Stimulated activated CD8-positive, alpha-beta memory T cell treated with anti-CD3 and anti-CD28 coated beads, Interleukin-15, amount 100 ng/mL, for 1 hour (primary cell): ENCODE data around the gene RUBCNL.
"Not testable (repeated sequence)": the region's sequence is repeated elsewhere in the genome, so short reads cannot be mapped to it uniquely, and the experiment has no call there.

Source experiments
- DNase-seq: peaks from one replicate; pipeline ENCODE4 v3.0.0-alpha.2; 2020; ENCODE audit warnings: low read depth

Gene RUBCNL

GRCh38 chr13:46373623-46374022 lies 13.4 kb downstream of the RUBCNL start:
- DNase-seq, result no peak

GRCh38 chr13:46372938-46373337 lies 14.1 kb downstream of the RUBCNL start:
- not testable (repeated sequence) for DNase-seq

- no peak for DNase-seq
Observed at GRCh38 chr13:46372071-46372470, 15.0 kb downstream of the RUBCNL start.

GRCh38 chr13:46369506-46370277 lies 17.4 kb downstream of the RUBCNL start:
- no peak for DNase-seq

GRCh38 chr13:46367617-46368327 lies 19.3 kb downstream of the RUBCNL start:
- DNase-seq, result no peak

- no peak for DNase-seq
Observed at GRCh38 chr13:46361276-46361934, 25.6 kb downstream of the RUBCNL start.

GRCh38 chr13:46360604-46361003 lies 26.4 kb downstream of the RUBCNL start:
- DNase-seq, result no peak

GRCh38 chr13:46359714-46360113 lies 27.3 kb downstream of the RUBCNL start:
- DNase-seq, result no peak

- DNase-seq, result no peak
Observed at GRCh38 chr13:46355901-46356590, 31.0 kb downstream of the RUBCNL start.

- no peak for DNase-seq
Observed at GRCh38 chr13:46355088-46355468, 32.0 kb downstream of the RUBCNL start.

- no peak for DNase-seq
Observed at GRCh38 chr13:46354156-46355087, 32.6 kb downstream of the RUBCNL start.

GRCh38 chr13:46352805-46353204 lies 34.2 kb downstream of the RUBCNL start:
- DNase-seq, result no peak

- no peak for DNase-seq
Observed at GRCh38 chr13:46350003-46350402, 37.0 kb downstream of the RUBCNL start.

GRCh38 chr13:46348961-46349360 lies 38.1 kb downstream of the RUBCNL start:
- no peak for DNase-seq

GRCh38 chr13:46347277-46347676 lies 39.8 kb downstream of the RUBCNL start:
- DNase-seq, result no peak

GRCh38 chr13:46345866-46346265 lies 41.2 kb downstream of the RUBCNL start:
- DNase-seq, result no peak

- DNase-seq, result no peak
Observed at GRCh38 chr13:46345398-46345797, 41.7 kb downstream of the RUBCNL start.

- DNase-seq, result no peak
Observed at GRCh38 chr13:46343279-46343994, 43.6 kb downstream of the RUBCNL start.

GRCh38 chr13:46342538-46342937 lies 44.5 kb downstream of the RUBCNL start:
- DNase-seq, result no peak

- no peak for DNase-seq
Observed at GRCh38 chr13:46341112-46341711, 45.8 kb downstream of the RUBCNL start.
